ENCODE data around the gene DMKN.
"Not testable (repeated sequence)": the region's sequence is repeated elsewhere in the genome, so short reads cannot be mapped to it uniquely, and the experiment has no call there.

The DMKN gene

GRCh38 chr19:35483089-35483488 is 30.4 kb downstream of the DMKN start:
- H3K27ac ChIP-seq, result no peak overlapping the region
- no peak for TF ChIP-seq ZFX (IDR thresholded peaks at IDR 0.05)
- TF ChIP-seq CTCF (conservative IDR thresholded peaks at IDR 0.05), result no peak

- TF ChIP-seq CTCF (conservative IDR thresholded peaks at IDR 0.05) (peak; percentile 45), ZFX (IDR thresholded peaks at IDR 0.05) (no peak)
- no peak overlapping the region for H3K27ac ChIP-seq
Measured at GRCh38 chr19:35478794-35479677, 34.4 kb downstream of the DMKN start.

GRCh38 chr19:35476149-35476548 is 37.3 kb downstream of the DMKN start:
- TF ChIP-seq ZFX (IDR thresholded peaks at IDR 0.05), result no peak
- peak; percentile 34 for TF ChIP-seq CTCF (conservative IDR thresholded peaks at IDR 0.05)
- no peak overlapping the region for H3K27ac ChIP-seq

- not testable (repeated sequence) for H3K27ac ChIP-seq
Measured at GRCh38 chr19:35474594-35474993, 38.9 kb downstream of the DMKN start.

GRCh38 chr19:35474104-35474503 is 39.3 kb downstream of the DMKN start:
- no peak overlapping the region for H3K27ac ChIP-seq
- TF ChIP-seq CTCF (conservative IDR thresholded peaks at IDR 0.05), result no peak
- no peak for TF ChIP-seq ZFX (IDR thresholded peaks at IDR 0.05)

- H3K27ac ChIP-seq, result no peak overlapping the region
- TF ChIP-seq ZFX (IDR thresholded peaks at IDR 0.05), result no peak
Measured at GRCh38 chr19:35471946-35472345, 41.5 kb downstream of the DMKN start.

GRCh38 chr19:35471075-35471474 is 42.4 kb downstream of the DMKN start:
- H3K27ac ChIP-seq, result not testable (repeated sequence)

GRCh38 chr19:35470128-35470527 is 43.3 kb downstream of the DMKN start:
- no peak overlapping the region for H3K27ac ChIP-seq
- TF ChIP-seq CTCF (conservative IDR thresholded peaks at IDR 0.05) (no peak), ZFX (IDR thresholded peaks at IDR 0.05) (no peak)

GRCh38 chr19:35468637-35469036 is 44.8 kb downstream of the DMKN start:
- no peak overlapping the region for H3K27ac ChIP-seq
- TF ChIP-seq ZFX (IDR thresholded peaks at IDR 0.05) (no peak), CTCF (conservative IDR thresholded peaks at IDR 0.05) (peak; percentile 74)
